NCI-H82 treated with DMSO at 0.1 percent for 48 hours (cell line): ENCODE results near the gene VSIG2.

ENCODE experiments used
- DNase-seq: peaks from one replicate; lab custom pipeline; 2025; ENCODE audit not compliant: unreplicated experiment; lab: John Stamatoyannopoulos, UW

VSIG2 gene

GRCh38 chr11:124763156-124763947 is 11.3 kb upstream of the VSIG2 start:
- DNase-seq, result peak; percentile 31

GRCh38 chr11:124762624-124763155 is 10.6 kb upstream of the VSIG2 start:
- no peak for DNase-seq

GRCh38 chr11:124762105-124762623 is 10.1 kb upstream of the VSIG2 start, which contains the start of gene ESAM:
ESAM (minus strand) TSS chr11:124762290; CDS start chr11:124762154, 136 bp downstream.
- no peak for DNase-seq

GRCh38 chr11:124761301-124762104 is 9.4 kb upstream of the VSIG2 start:
- DNase-seq, result peak; percentile 58

GRCh38 chr11:124760806-124761205 is 8.8 kb upstream of the VSIG2 start:
- DNase-seq, result no peak

- no peak for DNase-seq
These were observed 8.2 kb upstream of the VSIG2 start for GRCh38 chr11:124760205-124760652.

GRCh38 chr11:124759266-124760204 is 7.5 kb upstream of the VSIG2 start:
- no peak for DNase-seq

- peak; percentile 15 for DNase-seq
These were observed 6.6 kb upstream of the VSIG2 start for GRCh38 chr11:124758355-124759265.

GRCh38 chr11:124757320-124757719 is 5.3 kb upstream of the VSIG2 start:
- DNase-seq, result no peak

GRCh38 chr11:124756753-124757227 is 4.7 kb upstream of the VSIG2 start:
- DNase-seq, result no peak

- no peak for DNase-seq
These were observed 4.1 kb upstream of the VSIG2 start for GRCh38 chr11:124756033-124756752.

GRCh38 chr11:124754710-124755109 is 2.7 kb upstream of the VSIG2 start:
- DNase-seq, result no peak

GRCh38 chr11:124754309-124754708 is 2.3 kb upstream of the VSIG2 start:
- no peak for DNase-seq

GRCh38 chr11:124753624-124754023 is 1.6 kb upstream of the VSIG2 start:
- no peak for DNase-seq

GRCh38 chr11:124753205-124753604 is 1.1 kb upstream of the VSIG2 start:
- DNase-seq, result no peak

- no peak for DNase-seq
These were observed 532 bp upstream of the VSIG2 start for GRCh38 chr11:124752471-124753102.

GRCh38 chr11:124751391-124751740 is 689 bp downstream of the VSIG2 start:
- DNase-seq, result no peak

GRCh38 chr11:124749912-124750311 is 2.1 kb downstream of the VSIG2 start:
- DNase-seq, result no peak
